Transverse colon (tissue), 4 donors: ENCODE data around the gene PGM2L1. TPM values are rescaled to one million over a fixed set of nuclear protein-coding genes. Genes with fewer than 3 reads are reported as not detected.

Experiments
- DNase-seq: peaks from one replicate; pipeline ENCODE4 v3.0.0-alpha.2; 2019
- H3K27ac ChIP-seq, 4 donors: fragments of 200-600 bp; sonication (generic); 2 replicates each; pipeline ENCODE4 v1.5.1; 2016 to 2018; ENCODE audit warnings: inconsistent platforms in 4 of 4
- H3K27me3 ChIP-seq: fragments of 200-600 bp; sonication (generic); 2 replicates; pipeline ENCODE4 v1.5.1; 2017; ENCODE audit warnings: inconsistent platforms
- H3K36me3 ChIP-seq, 4 donors: fragments of 200-600 bp; sonication (generic); 2 replicates each; pipeline ENCODE4 v1.5.1; 2017 to 2019; ENCODE audit warnings: inconsistent platforms in 4 of 4
- H3K4me1 ChIP-seq, 4 donors: fragments of 200-600 bp; sonication (generic); 2 replicates each; pipeline ENCODE4 v1.5.1; 2017 to 2020; ENCODE audit warnings: inconsistent platforms in 4 of 4
- H3K4me3 ChIP-seq, 4 donors: fragments of 200-600 bp; sonication (generic); 1 replicate in 1 of 4; 2 replicates in 3 of 4; pipeline versions ENCODE4 v1.5.1 to v1.6.1; 2017 to 2019; ENCODE audit warnings: inconsistent platforms in 4 of 4
- H3K9me3 ChIP-seq, 2 donors: fragments of 200-600 bp; sonication (generic); 2 replicates each; pipeline ENCODE4 v1.5.1; 2017 to 2019; ENCODE audit warnings: inconsistent platforms in 2 of 2
- EP300 ChIP-seq: sonication (generic); formaldehyde crosslinking; IDR thresholded peaks from one replicate; pipeline ENCODE4 v1.6.1; 2017; ENCODE audit warnings: antibody characterized with exemption, low read depth
- POLR2A ChIP-seq: fragments of 450-650 bp; IDR thresholded peaks from one replicate; pipeline ENCODE4 v1.6.1; 2016; ENCODE audit warnings: antibody characterized with exemption, mild to moderate bottlenecking, moderate library complexity
- POLR2AphosphoS5 ChIP-seq, 3 donors: sonication (generic); formaldehyde crosslinking; IDR thresholded peaks; one replicate each; pipeline ENCODE4 v1.6.1; 2016; ENCODE audit warnings: antibody characterized with exemption in 3 of 3
- WGBS, 2 donors: methylation state at CpG; one replicate each; pipeline ENCODE4 v1.1.5; 2018; ENCODE audit warnings: low coverage in 1 of 2; 5-methylcytosine and 5-hydroxymethylcytosine counted together
- in situ Hi-C, 4 donors: fragments of 200-750 bp; cut with MboI; loops; one replicate each; pipeline versions ENCODE4 v1.15.0 to v1.15.1; 2017; ENCODE audit warnings: low sequenced_read_pairs in 3 of 4, low pct_ligation_motif_present in 1 of 4, low pct_unique_long_range_greater_than_20kb in 1 of 4
- intact Hi-C: fragments of 100-400 bp; cut with DNase I; formaldehyde crosslinking; loops from one replicate; pipeline ENCODE4 v1.15.1; 2023; ENCODE audit warnings: low total_unique reads
- total RNA-seq, 4 donors: library from RNA; depleted of rRNA; stranded (reverse); fragments of >200 nt; gene quantifications; one replicate each; pipeline ENCODE4 v1.1.0, GENCODE V29; 2016
- TF ChIP-seq, protein P1 (sequence below), 5 experiments: fragments of 200-600 bp in 3 of 5; fragments of 450-650 bp in 2 of 5; sonication (generic) in 3 of 5; IDR thresholded peaks; 1 replicate in 2 of 5; 2 replicates in 3 of 5; pipeline ENCODE4 v1.5.1; 2016 to 2017; ENCODE audit warnings: antibody characterized with exemption in 5 of 5, inconsistent platforms in 3 of 5, mild to moderate bottlenecking in 2 of 5, moderate library complexity in 1 of 5

The PGM2L1 gene
- total RNA-seq, 4 donors from 2014 or later, result 2.6 to 10.1 (median 8.3) TPM

DNA sequence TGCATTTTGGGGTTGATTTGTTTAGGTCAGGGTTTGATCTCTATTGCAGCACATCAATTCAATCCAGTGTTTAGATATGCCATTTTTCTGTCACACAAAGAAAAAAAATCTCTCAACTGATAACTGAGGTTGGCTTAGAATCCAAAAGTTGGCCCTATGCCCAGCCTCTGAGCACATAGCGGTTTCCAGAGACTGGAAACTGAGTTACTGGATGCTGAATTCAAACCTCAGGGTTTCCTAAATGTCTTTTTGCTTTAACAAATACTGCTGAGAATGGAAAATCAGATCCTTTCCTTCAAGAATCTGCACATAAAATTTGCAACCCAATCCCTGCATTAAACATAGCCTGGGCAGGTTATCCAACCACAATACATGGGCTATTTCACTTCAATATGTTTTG lies 90.8 kb downstream of the PGM2L1 start:
- no peaks in the 10 kb centered on the region for H3K9me3 ChIP-seq
- no peaks in the 10 kb centered on the region for H3K36me3 ChIP-seq
- no peak overlapping the region for H3K4me3 ChIP-seq
- no peaks in the 10 kb centered on the region for H3K27me3 ChIP-seq
- DNase-seq, result no peak
- in situ Hi-C loops (no loop called here), intact Hi-C loops (no loop called here)
- H3K4me1 ChIP-seq, result peaks cover 5 to 7% (median 6%) of the 10 kb centered on the region in 4 donors
- TF ChIP-seq, protein P1, sequence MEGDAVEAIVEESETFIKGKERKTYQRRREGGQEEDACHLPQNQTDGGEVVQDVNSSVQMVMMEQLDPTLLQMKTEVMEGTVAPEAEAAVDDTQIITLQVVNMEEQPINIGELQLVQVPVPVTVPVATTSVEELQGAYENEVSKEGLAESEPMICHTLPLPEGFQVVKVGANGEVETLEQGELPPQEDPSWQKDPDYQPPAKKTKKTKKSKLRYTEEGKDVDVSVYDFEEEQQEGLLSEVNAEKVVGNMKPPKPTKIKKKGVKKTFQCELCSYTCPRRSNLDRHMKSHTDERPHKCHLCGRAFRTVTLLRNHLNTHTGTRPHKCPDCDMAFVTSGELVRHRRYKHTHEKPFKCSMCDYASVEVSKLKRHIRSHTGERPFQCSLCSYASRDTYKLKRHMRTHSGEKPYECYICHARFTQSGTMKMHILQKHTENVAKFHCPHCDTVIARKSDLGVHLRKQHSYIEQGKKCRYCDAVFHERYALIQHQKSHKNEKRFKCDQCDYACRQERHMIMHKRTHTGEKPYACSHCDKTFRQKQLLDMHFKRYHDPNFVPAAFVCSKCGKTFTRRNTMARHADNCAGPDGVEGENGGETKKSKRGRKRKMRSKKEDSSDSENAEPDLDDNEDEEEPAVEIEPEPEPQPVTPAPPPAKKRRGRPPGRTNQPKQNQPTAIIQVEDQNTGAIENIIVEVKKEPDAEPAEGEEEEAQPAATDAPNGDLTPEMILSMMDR (IDR thresholded peaks at IDR 0.05), result no peak
- TF ChIP-seq EP300 (no peak), POLR2A (no peak), POLR2AphosphoS5 (IDR thresholded peaks at IDR 0.05) (no peak)
- 61 to 67% methylated on average over 1 of the region's 1 CpG for WGBS, 2 donors
- no peak overlapping the region for H3K27ac ChIP-seq

DNA sequence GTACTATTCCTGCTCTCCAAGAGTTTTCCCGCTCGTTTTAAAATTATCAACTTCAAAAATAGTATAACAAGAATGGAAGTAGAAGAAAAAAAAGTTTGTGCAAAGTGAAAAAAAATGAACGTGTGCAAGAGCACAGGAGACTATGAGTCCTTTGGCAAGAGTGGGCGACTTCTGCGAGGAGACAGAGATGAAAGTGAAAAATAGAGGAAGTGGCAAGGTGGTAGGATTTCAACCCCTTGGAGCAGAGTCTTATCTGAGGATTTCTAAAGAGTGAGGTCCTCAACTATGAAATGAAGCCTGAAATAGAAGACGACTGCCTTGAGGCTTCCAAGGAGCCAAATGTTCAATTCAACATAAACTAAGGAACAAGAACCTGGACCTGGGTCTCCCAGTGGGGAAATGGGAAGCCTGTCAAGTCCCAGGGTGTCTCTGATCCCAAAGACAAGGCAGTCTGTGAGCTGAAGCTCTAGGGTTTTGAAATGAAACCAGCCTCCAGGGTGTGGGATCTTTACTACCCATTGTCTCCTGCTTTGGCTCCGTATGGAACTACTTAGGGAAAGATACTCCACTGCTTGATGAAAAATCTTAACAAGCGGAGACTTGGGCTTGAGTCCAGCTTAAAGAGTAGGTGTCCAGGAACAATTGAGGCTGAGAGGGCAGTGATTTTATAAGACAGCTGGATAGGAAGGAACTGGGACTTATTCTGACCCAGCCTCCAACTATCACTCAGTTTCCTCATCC lies 91.6 kb downstream of the PGM2L1 start:
- in situ Hi-C loops, result no loop called here
- intact Hi-C loops, result no loop called here
- H3K4me1 ChIP-seq, result peaks cover 5 to 6% (median 6%) of the 10 kb centered on the region in 4 donors
- no peak for DNase-seq
- TF ChIP-seq EP300 (no peak), POLR2AphosphoS5 (IDR thresholded peaks at IDR 0.05) (no peak), POLR2A (no peak)
- TF ChIP-seq, protein P1 (IDR thresholded peaks at IDR 0.05), result no peak
- WGBS, 2 donors, result 70 to 76% methylated on average over 7 to 8 of the region's 8 CpGs
- H3K27ac ChIP-seq, result no peak overlapping the region
- H3K4me3 ChIP-seq, result no peak overlapping the region
- H3K27me3 ChIP-seq, result no peaks in the 10 kb centered on the region
- H3K36me3 ChIP-seq, result no peaks in the 10 kb centered on the region
- no peaks in the 10 kb centered on the region for H3K9me3 ChIP-seq

DNA sequence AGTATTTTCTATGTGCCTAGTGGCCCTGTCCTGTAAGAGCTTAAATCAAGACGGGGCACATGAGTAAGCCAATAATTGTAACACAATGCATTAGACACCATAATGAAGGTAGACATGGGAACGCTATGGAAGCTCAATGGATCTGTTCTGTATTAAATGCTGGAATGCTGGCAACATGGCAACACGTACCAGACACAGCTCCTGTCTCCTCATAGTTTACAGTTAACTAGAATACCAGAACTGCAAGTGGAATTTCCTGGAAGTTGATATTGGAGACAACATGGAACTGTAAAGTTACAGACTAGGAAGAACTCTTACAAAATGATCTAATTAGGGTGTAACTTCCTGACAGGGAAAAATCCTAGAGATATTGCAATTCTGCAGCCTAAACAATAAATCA lies 99.2 kb downstream of the PGM2L1 start:
- in situ Hi-C loops (no loop called here), intact Hi-C loops (no loop called here)
- no peaks in the 10 kb centered on the region for H3K9me3 ChIP-seq
- TF ChIP-seq, protein P1 (IDR thresholded peaks at IDR 0.05), result no peak
- no peak for TF ChIP-seq POLR2A
- TF ChIP-seq EP300, result no peak
- TF ChIP-seq POLR2AphosphoS5 (IDR thresholded peaks at IDR 0.05), result no peak
- no peak overlapping the region for H3K4me3 ChIP-seq
- no peak overlapping the region for H3K27ac ChIP-seq
- WGBS, 2 donors, result 73 to 100% methylated on average over 1 to 3 of the region's 3 CpGs
- H3K36me3 ChIP-seq, result no peaks in the 10 kb centered on the region
- H3K27me3 ChIP-seq, result peaks cover 3% of the 10 kb centered on the region
- no peak for DNase-seq
- H3K4me1 ChIP-seq, result no peaks in the 10 kb centered on the region

DNA sequence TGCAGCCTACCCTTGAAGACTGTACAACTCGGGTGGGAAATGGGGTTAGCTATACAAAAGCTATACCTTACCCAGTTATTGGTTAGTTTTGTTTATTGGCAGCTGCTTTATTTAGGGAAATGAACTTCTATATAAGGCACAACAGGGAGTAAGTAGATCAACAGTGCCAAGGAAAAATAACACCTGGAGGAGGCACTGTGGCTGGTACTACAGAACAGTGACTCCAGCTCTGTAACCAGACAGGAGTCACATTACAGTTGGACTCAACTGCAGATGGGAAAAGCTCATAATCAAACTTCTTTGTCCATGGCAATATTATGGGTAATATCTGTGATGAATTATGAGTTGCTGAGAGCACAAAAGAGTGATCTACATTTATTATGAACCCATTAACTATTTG lies 100.7 kb downstream of the PGM2L1 start:
- no peak for DNase-seq
- in situ Hi-C loops (no loop called here), intact Hi-C loops (no loop called here)
- Histone ChIP-seq H3K27ac (no peak overlapping the region), H3K4me1 (no peaks in the 10 kb centered on the region), H3K4me3 (no peak overlapping the region), H3K9me3 (no peaks in the 10 kb centered on the region), H3K36me3 (no peaks in the 10 kb centered on the region), H3K27me3 (peaks cover 3% of the 10 kb centered on the region)
- 83 to 100% methylated on average over 1 of the region's 1 CpG for WGBS, 2 donors
- TF ChIP-seq EP300, result no peak
- TF ChIP-seq, protein P1 (IDR thresholded peaks at IDR 0.05), result no peak
- no peak for TF ChIP-seq POLR2A
- TF ChIP-seq POLR2AphosphoS5 (IDR thresholded peaks at IDR 0.05), result no peak
